Mucosa of descending colon (tissue), 3 donors: Measurements from ENCODE around the gene ERCC2. TPM values are rescaled to one million over a fixed set of nuclear protein-coding genes. Genes with fewer than 3 reads are reported as not detected.

Experiments used
- ATAC-seq: fragments of 200-7000 bp; cut with Tn5 transposase; one replicate; pipeline ENCODE4 v1.9.1; 2020; ENCODE audit warnings: mild to moderate bottlenecking, moderate library complexity
- DNase-seq, 3 donors: peaks; one replicate each; pipeline ENCODE4 v3.0.0-alpha.2; 2020
- H3K36me3 ChIP-seq: fragments of 200-600 bp; one replicate; pipeline ENCODE4 v1.8.0; 2021; ENCODE audit warnings: low read depth, mild to moderate bottlenecking
- H3K4me1 ChIP-seq: fragments of 200-600 bp; one replicate; pipeline ENCODE4 v1.8.0; 2021; ENCODE audit warnings: low read depth, mild to moderate bottlenecking
- H3K4me3 ChIP-seq: fragments of 200-600 bp; one replicate; pipeline ENCODE4 v1.8.0; 2021; ENCODE audit warnings: mild to moderate bottlenecking
- H3K9me3 ChIP-seq: fragments of 200-600 bp; one replicate; pipeline ENCODE4 v1.8.0; 2021; ENCODE audit warnings: mild to moderate bottlenecking
- intact Hi-C, 2 donors: fragments of 100-400 bp; cut with DNase I in 1 of 2; cut with micrococcal nuclease in 1 of 2; formaldehyde crosslinking; loops; one replicate each; pipeline versions ENCODE4 v1.11.0 to v1.11.1; 2022; cut with DNase I, micrococcal nuclease
- long read RNA-seq, 2 donors: library from polyadenylated mRNA; unstranded; transcript quantifications; one replicate each; pipeline ENCODE4 v2.0.0, GENCODE V29; 2019 to 2021
- total RNA-seq, 3 donors: library from RNA; stranded (reverse); fragmentation: NEBNext Ultra II Directional in 2 of 3; extraction: Animal tissue kit (Norgen Biotek cat#: 25700) in 2 of 3; gene quantifications; one replicate each; pipeline versions ENCODE4 v1.2.1 to v1.2.4, GENCODE V29; 2021 to 2023
- TF ChIP-seq, protein P1 (sequence below): fragments of 200-600 bp; IDR thresholded peaks from one replicate; pipeline ENCODE4 v1.8.0; 2022; ENCODE audit warnings: antibody characterized with exemption, mild to moderate bottlenecking
- donor health status: DM: no; HTN: no; CAD: no; lungs with moderate emphysema.
- donor health status: DM: no; HTN: no; CAD: no.
- donor health status: DM: no; HTN: yes; CAD: no.

The ERCC2 gene
- total RNA-seq = 10 to 100 TPM; 11.2 to 22.9 (median 14.7) TPM
- long read RNA-seq, donor 1, full-length matches to known transcripts = 4 of 10 reads
- long read RNA-seq, donor 1, partial matches to known transcripts = 3 of 10 reads
- long read RNA-seq, donor 1, other reads (novel, unspliced or antisense) = 3 of 10 reads
- long read RNA-seq, donor 2, full-length matches to known transcripts = 6 of 6 reads
- long read RNA-seq, donor 2, partial matches to known transcripts = 0 of 6 reads
- long read RNA-seq, donor 2, other reads (novel, unspliced or antisense) = 0 of 6 reads

DNA sequence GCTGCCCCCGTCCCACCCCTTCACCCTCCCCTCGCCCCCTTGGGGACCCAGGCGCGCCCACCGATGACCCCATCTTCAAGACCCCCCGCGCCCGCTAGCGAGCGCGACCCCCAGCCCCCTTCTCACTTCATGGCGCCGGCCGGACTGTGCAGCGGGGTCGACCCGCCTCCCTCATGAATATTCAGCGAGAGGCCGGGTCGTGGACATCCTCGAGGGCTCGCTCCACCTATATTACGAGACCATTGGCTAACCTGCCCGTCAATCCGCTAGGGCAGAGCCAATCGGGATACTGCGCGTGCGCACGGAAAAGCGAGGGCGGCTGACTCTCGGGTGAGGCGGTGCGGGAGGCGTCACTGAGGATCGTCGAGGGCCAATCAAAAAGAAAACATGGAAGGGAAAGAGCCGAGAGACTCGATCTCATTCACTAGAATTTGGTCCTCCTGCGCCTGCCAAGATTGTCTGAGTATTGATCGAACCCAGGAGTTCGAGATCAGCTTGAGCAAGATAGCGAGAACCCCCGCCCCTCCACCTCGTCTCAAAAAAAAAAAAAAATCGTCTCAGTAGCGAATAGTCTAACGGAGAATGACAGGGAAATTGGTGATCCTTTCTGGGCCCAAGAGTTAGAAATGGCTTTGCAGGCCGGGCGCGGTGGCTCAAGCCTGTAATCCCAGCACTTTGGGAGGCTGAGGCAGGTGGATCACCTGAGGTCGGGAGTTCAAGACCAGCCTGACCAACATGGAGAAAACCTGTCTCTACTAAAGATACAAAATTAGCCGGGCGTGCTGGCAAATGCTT, at the start of gene ERCC2:
Gene ERCC2 (minus strand): TSS at position 164 of the 795 bp plus-strand sequence. CDS start 33 bp downstream, at position 131.
- Histone ChIP-seq H3K4me3 (peak within 1 kb of the TSS; percentile 59), H3K4me1 (peaks cover 7% of the 10 kb centered on the region), H3K36me3 (no peaks in the 10 kb centered on the region), H3K9me3 (no peaks in the 10 kb centered on the region)
- DNase-seq (peak; percentile 98 to 100 (median 100)), ATAC-seq (peak; percentile 99)
- intact Hi-C loops = no loop called here
- TF ChIP-seq, protein P1, sequence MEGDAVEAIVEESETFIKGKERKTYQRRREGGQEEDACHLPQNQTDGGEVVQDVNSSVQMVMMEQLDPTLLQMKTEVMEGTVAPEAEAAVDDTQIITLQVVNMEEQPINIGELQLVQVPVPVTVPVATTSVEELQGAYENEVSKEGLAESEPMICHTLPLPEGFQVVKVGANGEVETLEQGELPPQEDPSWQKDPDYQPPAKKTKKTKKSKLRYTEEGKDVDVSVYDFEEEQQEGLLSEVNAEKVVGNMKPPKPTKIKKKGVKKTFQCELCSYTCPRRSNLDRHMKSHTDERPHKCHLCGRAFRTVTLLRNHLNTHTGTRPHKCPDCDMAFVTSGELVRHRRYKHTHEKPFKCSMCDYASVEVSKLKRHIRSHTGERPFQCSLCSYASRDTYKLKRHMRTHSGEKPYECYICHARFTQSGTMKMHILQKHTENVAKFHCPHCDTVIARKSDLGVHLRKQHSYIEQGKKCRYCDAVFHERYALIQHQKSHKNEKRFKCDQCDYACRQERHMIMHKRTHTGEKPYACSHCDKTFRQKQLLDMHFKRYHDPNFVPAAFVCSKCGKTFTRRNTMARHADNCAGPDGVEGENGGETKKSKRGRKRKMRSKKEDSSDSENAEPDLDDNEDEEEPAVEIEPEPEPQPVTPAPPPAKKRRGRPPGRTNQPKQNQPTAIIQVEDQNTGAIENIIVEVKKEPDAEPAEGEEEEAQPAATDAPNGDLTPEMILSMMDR = no peak

DNA sequence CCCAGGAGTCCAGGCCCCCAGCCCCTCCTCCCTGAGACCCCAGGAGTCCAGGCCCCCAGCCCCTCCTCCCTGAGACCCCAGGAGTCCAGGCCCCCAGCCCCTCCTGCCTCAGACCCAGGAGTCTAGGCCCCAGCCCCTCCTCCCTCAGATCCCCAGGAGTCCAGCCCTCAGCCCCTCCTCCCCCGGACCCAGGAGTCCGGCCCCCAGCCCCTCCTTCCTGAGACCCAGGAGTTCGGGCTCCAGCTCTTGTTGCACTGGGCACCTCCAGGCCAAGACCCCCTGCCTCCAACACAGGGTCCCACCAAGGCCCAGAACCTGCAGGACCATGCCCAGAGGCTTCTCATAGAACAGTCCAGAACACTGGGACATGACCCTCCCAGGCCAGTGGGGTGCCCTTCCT, 49.5 kb upstream of the ERCC2 start:
- Histone ChIP-seq H3K9me3 (no peaks in the 10 kb centered on the region), H3K36me3 (no peaks in the 10 kb centered on the region), H3K4me1 (peaks cover 6% of the 10 kb centered on the region), H3K4me3 (no peak overlapping the region)
- TF ChIP-seq, protein P1 = no peak
- DNase-seq (no peak), ATAC-seq (no peak)
- intact Hi-C loops = no loop called here

DNA sequence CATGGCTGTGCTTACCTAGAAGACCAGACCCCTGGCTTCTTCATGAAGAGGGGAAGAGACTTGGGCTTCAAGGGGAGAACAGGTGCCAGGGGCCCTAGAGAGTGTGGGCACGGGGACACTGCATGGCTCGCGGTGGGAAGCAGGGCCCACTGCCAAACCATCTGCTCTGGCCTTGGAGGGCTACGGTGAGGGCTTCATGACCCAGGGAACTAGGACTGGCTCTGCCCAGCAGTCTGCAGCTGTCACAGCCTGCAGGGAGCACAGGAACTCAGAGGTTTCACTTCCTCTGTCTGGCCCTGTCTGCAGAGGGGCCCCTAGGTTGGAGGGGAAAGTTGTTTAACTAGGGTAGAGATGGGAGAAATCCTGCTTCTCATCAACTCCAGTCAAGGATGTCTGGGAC, 49.0 kb upstream of the ERCC2 start:
- Histone ChIP-seq H3K9me3 (no peaks in the 10 kb centered on the region), H3K4me3 (no peak overlapping the region), H3K4me1 (peaks cover 6% of the 10 kb centered on the region), H3K36me3 (no peaks in the 10 kb centered on the region)
- ATAC-seq (no peak), DNase-seq (no peak)
- intact Hi-C loops = no loop called here
- TF ChIP-seq, protein P1 = no peak

DNA sequence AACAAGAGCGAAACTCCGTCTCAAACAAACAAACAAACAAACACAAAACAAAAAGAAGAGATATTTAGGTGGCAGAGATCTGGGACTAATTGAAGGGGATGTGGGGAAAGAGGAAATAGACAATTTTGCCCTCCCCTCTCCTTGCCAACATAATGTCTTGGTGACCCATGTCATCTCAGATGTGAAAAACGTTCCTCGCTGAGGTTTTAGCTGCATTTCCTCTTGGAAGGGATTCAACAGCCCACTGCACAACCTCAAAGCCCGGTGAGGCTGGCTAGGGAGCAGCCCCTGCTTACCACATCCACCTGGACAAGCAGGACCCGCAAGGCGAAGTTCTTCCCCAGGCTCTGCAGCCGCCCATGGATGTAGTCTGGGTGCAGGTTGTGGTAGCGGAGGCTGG, 48.4 kb upstream of the ERCC2 start:
- H3K4me1 ChIP-seq = peaks cover 6% of the 10 kb centered on the region
- ATAC-seq = no peak
- H3K36me3 ChIP-seq = no peaks in the 10 kb centered on the region
- DNase-seq = no peak
- H3K9me3 ChIP-seq = no peaks in the 10 kb centered on the region
- intact Hi-C loops = no loop called here
- TF ChIP-seq, protein P1 = no peak
- H3K4me3 ChIP-seq = no peak overlapping the region

DNA sequence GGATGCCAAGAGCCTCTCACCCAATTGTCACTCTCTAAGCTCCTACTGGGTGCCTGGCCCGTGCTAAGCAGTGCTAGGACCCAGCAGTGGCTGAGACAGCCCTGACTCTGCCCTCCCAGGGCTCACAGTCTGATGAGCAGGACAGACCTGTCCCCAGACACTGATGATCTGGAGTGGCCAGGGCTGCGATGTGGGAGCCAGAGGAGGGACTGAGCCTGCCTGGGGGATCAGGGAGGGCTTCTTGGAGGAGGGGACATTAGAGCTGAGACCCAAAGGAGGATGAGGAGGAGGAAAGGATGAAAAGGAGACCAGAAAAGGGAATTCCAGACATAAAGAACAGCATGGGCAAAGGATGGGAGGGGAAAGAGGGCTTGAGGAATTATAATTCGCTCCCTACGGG, 46.8 kb upstream of the ERCC2 start:
- no peaks in the 10 kb centered on the region for H3K36me3 ChIP-seq
- TF ChIP-seq, protein P1 = no peak
- intact Hi-C loops = no loop called here
- no peaks in the 10 kb centered on the region for H3K9me3 ChIP-seq
- no peak overlapping the region for H3K4me3 ChIP-seq
- H3K4me1 ChIP-seq = no peaks in the 10 kb centered on the region
- ATAC-seq = no peak
- no peak for DNase-seq
